ENCODE data around the gene BLMH.
"Not testable (repeated sequence)": the region's sequence is repeated elsewhere in the genome, so short reads cannot be mapped to it uniquely, and the experiment has no call there.

Gene BLMH

DNA sequence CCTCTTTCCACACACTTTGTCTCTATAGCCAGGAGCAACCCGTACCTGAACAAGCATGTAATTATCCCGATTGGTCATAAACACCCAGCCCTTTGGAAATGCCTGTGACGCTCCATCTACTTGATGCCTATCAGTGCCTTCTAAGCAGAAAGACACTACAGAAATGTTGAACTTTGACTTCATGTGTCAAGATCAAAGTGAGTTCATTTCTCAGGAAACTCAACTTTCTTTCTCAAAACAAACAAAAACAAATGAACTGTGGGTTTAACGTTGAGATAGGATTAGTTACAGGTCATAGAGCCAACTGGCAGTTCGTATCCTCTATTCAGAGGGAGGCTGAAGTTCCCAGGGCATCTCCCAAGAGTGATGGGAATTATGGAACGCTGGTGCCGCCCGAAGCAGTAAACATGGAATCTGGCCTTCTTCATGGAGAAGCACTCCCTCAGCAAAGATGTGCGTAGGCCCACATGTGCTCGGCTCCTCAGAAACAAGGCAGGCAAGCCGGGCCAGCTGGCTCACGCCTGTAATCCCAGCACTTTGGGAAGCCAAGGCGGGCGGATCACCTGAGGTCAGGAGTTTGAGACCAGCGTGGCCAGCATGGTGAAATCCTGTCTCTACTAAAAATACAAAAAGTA, 65.7 kb downstream of the BLMH start:
- DNase-seq, result no peak

GRCh38 chr17:30225112-30225511, 66.6 kb downstream of the BLMH start:
- no peak for DNase-seq

- no peak for DNase-seq
Measured at GRCh38 chr17:30224419-30224960, 67.3 kb downstream of the BLMH start.

GRCh38 chr17:30222721-30223175, 69.0 kb downstream of the BLMH start:
- no peak for DNase-seq

GRCh38 chr17:30222251-30222650, 69.5 kb downstream of the BLMH start:
- no peak for DNase-seq

GRCh38 chr17:30221346-30221745, 70.4 kb downstream of the BLMH start:
- no peak for DNase-seq

DNA sequence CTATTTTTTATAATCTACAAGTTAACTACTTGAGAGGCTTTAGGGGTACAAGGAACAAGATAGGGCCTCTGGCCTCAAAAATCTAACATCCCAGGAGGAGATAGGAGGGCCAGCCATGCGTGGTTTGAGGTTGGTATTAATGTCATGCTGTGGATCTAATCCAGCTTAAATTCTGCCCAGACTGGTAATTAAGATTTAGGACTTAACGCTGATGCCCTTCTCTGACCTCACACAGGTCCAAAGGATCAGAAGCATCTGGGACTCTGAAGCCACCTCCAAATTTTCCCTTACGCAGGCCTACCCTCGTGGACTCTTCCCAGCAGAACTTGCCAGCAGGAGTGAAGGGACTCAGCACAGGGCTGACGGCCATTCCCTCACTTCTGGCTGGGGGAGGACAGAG, 71.3 kb downstream of the BLMH start:
- DNase-seq, result no peak

DNA sequence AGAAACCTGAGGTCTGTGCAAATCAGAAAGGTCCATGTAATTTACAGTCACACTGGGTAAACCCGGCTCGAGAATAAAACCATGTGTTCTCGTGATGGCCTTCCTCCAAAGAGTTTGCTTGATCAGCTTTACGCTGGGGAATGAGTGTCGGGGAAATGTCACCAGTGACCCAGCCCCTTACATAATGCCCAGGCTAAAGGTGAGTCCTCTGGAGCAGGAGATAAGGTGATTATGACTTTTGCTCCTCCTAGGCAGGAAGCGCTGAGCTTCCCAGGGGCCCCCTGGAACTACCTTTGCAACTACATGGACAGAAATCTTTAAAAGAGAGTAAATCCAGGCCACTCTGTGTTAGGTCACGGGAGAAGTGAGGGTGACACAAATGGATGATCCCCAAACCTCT, 71.9 kb downstream of the BLMH start:
- no peak for DNase-seq

DNA sequence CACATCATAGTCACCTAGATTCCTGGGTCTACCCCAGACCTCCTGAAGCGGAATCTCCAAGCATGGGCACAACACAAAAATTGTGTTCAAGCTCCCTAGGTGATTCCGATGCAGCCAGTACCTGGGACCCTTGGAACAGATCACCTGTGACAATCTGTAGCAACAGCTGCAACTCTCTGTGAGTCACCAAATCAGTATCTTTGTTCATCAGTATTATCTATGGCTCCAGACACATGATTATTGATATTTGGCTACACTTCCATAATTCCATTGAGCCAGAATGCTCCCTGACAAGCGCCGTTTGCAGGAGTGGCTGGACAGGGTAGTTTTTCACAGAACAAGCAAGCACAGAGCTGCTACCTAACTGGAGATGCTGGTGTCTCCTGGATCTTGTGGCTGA, 72.4 kb downstream of the BLMH start:
- no peak for DNase-seq

GRCh38 chr17:30218799-30219198, 72.9 kb downstream of the BLMH start:
- DNase-seq, result no peak

DNA sequence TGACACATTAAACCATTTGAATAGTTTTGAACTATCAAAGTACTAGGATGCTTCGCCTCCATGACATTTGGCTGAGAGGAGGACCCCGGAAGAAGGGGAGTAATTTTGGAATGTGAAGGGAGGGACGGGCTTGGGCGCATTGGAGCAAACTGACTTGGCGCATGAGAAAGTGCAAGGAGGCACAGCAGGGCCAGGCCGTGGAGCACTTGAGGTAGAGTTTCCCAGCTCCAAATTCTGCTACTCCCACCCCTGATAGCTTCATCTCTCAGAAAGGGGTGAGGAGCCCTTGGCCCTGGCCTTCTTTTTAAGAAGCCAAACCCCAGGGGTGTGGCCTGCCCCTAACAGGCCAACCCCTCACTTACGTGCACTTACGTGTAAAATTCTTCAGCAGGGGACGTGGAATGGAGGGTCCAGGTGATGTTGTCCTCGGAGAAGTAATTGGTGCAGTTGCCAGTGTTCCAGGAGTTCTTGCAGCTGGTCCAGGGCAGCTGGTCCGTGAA, 73.9 kb downstream of the BLMH start:
- DNase-seq, result no peak

DNA sequence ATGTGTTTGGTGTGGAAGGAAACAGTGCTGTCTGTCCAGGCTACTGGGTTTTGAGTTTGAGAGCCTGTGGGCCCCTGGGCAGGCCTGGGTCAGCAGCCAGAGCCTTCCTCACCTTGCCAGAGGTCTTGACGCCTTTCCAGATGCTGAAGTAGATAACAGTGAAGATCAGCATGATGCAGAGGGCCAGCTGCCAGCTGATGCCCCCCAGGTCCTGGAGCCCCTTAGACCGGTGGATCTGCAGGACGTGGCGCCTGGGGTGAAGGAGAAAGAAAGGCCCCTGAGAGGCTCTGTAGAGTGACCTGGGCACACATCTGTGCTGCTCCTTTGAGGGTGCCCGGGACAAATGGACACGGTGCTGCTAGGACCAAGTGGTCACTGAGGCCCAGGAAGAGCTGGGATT, 74.7 kb downstream of the BLMH start:
- no peak for DNase-seq

- no peak for DNase-seq
Measured at GRCh38 chr17:30212750-30213149, 79.0 kb downstream of the BLMH start.

DNA sequence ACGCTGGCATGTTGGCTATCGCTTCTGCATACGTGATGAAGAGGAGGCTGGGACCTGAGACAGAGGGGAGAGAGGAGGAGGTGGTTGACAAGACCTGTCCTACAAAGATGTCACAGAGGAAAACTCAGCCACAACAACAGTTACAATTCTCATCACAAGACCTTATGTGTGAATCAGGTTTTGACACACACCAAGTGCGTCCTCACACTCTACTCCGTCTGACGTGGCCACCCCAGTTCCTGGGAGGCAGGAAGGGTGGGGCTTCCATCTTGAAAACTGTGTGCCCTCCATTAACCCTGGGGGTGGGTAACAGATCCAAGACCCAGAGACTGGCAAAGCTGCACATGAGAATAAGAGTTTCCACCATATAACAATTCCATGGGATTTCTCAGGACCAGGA, 80.4 kb downstream of the BLMH start:
- no peak for DNase-seq

GRCh38 chr17:30210901-30211300, 80.8 kb downstream of the BLMH start:
- no peak for DNase-seq

- DNase-seq, result no peak
Measured at GRCh38 chr17:30210366-30210765, 81.4 kb downstream of the BLMH start.

DNA sequence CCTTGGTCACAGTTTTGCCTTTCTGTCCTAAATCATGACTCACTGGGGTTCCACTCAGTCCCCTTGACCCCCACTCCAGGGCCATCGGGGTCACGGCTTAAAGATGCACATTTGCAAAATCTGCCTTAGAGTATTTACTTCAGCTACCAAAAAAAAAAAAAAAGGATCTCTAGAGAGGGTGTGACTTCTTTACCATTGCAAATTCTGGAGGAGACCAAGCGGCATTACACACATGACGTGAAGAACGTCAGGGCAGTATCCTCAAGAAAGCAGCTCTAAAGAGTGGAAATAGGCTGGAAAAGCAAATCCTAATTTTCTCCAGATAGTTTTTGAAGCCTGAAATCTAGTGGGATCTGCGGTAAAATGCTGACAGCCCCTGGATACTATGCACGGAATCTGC, 81.8 kb downstream of the BLMH start:
- no peak for DNase-seq

- no peak for DNase-seq
Measured at GRCh38 chr17:30208214-30208613, 83.5 kb downstream of the BLMH start.

DNA sequence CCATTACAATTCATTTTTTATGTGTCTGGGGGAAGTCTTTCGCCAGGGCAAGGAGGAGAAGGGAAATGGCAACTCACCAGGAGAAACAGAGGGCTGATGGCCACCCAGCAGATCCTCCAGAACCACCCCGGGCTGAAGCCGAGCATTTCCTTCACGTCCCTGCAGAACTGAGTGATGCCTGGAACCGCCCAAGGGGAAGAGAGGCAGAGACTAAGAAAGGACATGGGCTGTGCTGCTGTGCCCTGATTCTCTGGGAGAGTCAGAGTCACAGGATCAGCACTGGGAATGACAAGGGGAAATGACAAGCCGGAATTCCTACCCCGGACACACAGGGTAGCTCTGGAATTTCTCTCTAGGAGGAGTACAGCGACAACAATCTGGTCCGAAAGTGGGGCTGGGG, 84.1 kb downstream of the BLMH start:
- DNase-seq, result no peak

- no peak for DNase-seq
Measured at GRCh38 chr17:30203471-30203981, 88.2 kb downstream of the BLMH start.

DNA sequence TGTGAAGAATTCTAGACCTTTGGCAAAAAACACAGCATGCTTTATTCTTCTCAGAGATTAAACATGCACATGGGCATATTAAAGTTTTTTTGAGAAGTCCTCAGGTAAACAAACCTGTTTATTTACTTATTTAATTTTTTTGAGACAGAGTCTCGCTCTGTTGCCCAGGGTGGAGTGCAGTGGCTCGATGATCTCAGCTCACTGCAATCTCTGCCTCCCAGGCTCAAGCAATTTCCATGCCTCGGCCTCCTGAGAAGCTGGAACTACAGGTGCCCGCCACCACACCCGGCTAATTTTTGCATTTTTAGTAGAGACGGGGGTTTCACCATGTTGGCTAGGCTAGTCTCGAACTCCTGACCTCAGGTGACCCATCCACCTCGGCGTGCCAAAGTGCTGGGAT, 91.1 kb downstream of the BLMH start:
- not testable (repeated sequence) for DNase-seq

DNA sequence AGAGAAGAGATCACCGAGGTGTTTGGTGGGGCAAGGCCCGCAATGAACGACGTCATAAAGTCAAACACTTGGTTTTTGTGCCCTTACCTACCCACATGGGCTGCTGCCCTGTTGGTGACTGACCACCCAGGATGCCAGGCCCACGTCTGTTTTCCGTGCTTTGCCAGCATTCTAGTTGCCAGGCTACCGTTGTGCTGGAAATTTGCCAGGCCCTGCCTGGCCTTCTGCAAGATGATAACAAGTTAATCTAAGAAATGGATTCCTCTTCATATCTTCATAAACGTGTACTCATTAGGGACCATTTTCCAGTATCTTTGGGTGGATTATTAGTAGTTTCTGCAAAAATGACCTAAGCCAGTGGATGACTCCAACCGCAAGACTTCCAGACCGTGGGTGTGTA, 91.6 kb downstream of the BLMH start:
- DNase-seq, result no peak

GRCh38 chr17:30199600-30199999, 92.1 kb downstream of the BLMH start:
- no peak for DNase-seq

All from activated gamma-delta T cell (primary cell).